NK-92 treated with Interleukin-12 subunit alpha and Interleukin-12 subunit beta, amount 100 ng/mL, for 24 hours (cell line): ENCODE results near the gene CABP7.

Experiments used
- DNase-seq: peaks from one replicate; lab custom pipeline; 2025; lab: John Stamatoyannopoulos, UW

Gene CABP7

GRCh38 chr22:29719899-29720645 lies at the start of gene CABP7:
CABP7 (plus strand) TSS chr22:29720003; CDS start chr22:29720425, 422 bp downstream.
- no peak for DNase-seq

- DNase-seq = no peak
Observed at GRCh38 chr22:29670626-29671025, 49.2 kb upstream of the CABP7 start.

- DNase-seq = no peak
Observed at GRCh38 chr22:29673361-29674066, 46.3 kb upstream of the CABP7 start.

- no peak for DNase-seq
Observed at GRCh38 chr22:29674121-29674520, 45.7 kb upstream of the CABP7 start.

- DNase-seq = no peak
Observed at GRCh38 chr22:29679316-29679715, 40.5 kb upstream of the CABP7 start.

DNA sequence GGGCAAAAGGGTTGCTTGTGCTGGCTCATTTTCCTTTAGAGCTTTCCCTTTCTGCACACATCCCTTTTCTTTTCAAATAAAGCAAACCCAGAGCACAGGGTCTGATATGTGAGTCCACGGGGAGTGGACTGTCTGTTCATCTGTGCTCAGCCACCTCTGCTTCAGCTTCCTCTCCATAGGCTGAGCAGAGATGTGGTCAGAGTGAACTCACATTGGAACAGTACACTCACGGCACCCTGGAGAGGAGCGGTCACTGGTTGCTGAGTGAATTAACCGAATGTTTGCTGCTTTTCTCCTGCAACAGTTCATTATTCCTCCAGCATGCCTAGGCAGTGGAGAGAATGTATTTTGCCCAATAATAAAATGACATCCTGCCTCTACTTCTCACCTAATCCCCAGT lies 36.3 kb upstream of the CABP7 start:
- no peak for DNase-seq

- no peak for DNase-seq
Observed at GRCh38 chr22:29684244-29684643, 35.6 kb upstream of the CABP7 start.

DNA sequence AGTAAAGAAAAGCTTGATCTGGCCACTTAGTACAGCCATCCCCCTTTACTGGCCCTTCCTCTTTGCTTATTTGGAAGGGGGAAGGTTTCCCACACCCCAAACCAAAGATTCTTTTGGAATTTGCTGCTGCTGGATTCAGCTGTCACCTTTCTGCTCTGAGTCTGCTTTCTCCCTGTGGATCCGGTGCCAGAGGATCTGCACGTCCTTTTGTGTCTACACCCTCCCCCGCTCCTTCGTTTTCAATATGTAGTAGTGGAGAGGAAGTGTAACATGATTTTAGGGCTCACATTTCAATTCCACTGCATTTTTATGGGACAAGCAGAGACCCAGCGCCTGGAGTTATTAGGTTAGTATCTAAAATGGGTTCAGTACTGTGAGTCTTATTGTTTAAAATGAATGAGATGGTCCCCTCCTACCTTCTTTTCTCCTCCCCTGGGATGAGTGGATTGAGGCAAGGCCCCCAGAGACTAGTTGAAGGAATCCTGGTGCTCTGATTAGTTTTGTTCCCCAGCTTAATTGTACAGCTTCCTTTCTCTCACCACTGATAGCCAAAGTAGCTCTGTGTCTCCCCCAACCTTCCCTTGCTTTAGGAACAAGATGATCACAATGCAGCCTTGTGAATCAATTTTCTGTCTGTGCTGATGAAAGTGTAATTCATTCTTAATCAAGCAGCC lies 30.5 kb upstream of the CABP7 start:
- no peak for DNase-seq

- no peak for DNase-seq
Observed at GRCh38 chr22:29689880-29690213, 30.0 kb upstream of the CABP7 start.

- no peak for DNase-seq
Observed at GRCh38 chr22:29690476-29690875, 29.3 kb upstream of the CABP7 start.

DNA sequence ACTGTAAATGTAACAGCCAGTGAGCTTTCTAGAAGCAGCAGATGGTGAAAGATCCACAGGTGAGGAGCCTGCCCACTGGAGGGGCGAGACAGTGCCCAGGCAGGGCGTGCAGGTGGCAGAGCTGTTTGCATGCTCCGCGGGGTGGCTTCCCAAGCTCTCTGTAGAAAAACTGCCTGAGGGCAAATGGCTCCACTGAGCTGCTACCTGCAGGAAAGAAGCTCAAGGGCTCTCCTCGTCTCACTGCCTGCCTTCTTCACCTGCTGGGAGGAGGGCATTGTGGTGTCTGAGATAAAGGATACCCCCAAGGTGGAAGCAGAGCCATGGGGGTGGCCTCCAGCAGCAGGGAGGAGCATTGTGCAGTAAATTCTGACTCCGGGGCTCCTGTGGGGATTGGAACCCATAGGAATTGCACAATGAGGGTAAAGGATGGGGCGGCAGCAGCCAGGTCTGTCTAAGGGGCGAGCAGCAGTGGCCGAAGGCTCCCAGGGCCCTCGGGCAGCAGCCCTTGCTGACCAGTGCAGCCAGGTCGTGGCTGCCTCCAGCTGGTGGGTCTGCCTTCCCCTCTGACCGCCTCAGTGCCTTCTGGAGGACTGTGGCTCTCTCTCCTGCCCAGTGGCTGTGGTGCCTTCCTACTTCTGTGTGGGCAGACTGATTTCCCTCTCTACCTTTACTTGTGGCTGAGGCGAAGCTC lies 28.0 kb upstream of the CABP7 start:
- DNase-seq = no peak

GRCh38 chr22:29692327-29692640 lies 27.5 kb upstream of the CABP7 start:
- DNase-seq = no peak

DNA sequence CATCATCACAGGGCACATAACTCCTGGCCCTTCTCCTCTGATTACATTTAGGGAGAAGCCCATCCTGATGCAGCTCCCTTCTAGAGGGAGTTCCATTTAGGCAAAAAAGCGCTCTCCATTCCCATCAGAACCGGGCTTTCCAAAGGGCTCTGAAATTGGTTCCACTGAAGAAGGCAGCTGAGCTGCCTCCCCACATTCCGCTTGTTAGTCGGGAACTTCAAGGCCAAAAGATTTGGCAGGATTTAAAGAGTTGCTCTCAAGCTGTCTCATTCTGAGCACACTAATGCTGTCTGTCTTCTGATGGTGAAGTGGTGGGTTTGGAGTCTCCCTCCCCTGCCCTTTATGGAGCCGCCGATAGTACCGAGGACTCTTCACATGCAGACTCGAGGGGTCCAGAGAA lies 26.6 kb upstream of the CABP7 start:
- no peak for DNase-seq

DNA sequence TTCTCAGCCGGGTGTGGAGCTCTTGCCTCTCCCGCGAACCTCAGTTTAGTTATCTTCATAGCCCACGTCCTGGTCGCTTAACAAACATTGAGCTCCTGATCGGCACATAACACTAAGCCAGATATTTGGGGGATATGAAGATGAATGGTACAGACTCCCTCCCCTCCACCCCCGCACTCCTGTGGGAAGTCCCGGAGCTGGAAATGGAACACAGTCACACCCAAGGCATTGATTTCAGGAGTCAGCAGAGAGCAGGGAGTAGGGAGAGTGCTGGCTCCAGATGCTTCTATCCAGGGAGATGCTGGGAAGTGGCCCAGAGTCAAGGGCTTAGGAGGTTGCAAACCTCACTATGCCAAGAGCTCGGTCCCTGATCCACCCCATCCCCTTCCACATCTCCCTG lies 26.1 kb upstream of the CABP7 start:
- DNase-seq = no peak

GRCh38 chr22:29695129-29695926 lies 24.5 kb upstream of the CABP7 start:
- DNase-seq = no peak

- DNase-seq = no peak
Observed at GRCh38 chr22:29697853-29698598, 21.8 kb upstream of the CABP7 start.

DNA sequence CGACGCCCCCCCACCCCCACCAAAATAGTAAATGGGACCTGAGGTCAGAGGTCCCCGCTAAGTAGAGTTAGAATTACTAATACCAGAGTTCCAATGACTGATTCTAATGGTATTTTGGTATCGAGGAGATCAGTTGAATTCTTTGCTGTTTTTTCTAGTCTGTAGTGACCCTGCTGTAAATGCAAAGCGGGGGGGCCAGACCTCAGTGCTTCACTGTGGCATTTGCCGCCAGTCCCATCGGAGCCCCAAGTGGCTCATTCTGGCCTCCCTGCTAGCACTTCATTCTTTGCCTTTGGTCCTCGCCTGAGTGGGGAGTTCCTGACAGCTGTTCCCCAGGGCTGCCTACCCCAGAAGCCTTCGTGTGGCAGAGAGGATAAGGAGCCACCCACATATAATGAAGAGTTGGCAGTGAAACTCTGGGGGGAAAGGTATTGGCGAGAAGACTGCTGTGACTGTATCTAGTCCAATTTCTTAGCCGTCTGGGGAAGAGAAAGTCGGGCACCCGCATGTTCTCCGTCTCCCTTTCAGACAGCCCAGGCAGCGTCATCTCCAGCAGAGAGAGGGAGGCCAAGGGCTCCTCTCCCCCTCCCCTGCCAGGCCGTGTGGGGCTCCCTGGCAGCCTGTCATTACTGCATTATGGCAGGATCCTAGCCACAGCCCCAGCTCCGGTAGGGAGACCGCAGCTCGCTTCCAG lies 19.4 kb upstream of the CABP7 start:
- DNase-seq = no peak

GRCh38 chr22:29700900-29701154 lies 19.0 kb upstream of the CABP7 start:
- DNase-seq = no peak

GRCh38 chr22:29701155-29701999 lies 18.4 kb upstream of the CABP7 start:
- no peak for DNase-seq
